ENCODE data around the gene AGK.

The AGK gene

GRCh38 chr7:141702892-141703291 is 151.7 kb downstream of the AGK start:
- DNase-seq (ENCODE audit: low read depth, low spot score), result no peak

- DNase-seq (ENCODE audit: low read depth, low spot score), result no peak
Observed at GRCh38 chr7:141704112-141704511, 152.9 kb downstream of the AGK start.

DNA sequence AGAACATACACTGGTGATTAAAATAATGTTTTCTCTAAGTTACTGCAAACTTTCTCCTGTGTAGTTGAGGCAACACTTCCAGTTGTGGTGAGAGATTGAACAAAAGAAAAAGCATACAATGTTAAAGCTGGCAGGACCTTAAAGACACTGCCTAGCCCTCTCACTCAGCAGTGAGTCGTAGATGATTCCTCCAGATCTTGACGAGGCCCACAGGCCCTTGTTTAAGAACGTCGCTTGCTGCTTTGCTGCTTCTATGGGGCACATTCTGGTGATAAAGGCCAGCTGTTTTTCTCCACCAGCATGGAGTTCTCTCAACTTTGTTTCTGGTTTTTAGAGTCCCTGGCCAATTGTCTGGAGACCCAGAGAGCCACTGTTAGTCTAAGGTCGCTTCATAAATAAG is 153.5 kb downstream of the AGK start:
- DNase-seq (ENCODE audit: low read depth, low spot score), result no peak

Data from iPS DF 19.7 (cell line).